Mononuclear cell (primary cell): ENCODE data around the gene RIMBP2. TPM values are rescaled to one million over a fixed set of nuclear protein-coding genes. Genes with fewer than 3 reads are reported as not detected.

ENCODE experiments used
- H3K27me3 ChIP-seq: 2 replicates; pipeline ENCODE4 v1.6.0; 2011; ENCODE audit warnings: low read length, control low read depth; ENCODE audit not compliant: insufficient read depth
- H3K4me1 ChIP-seq: 2 replicates; pipeline ENCODE4 v1.5.1; 2011; ENCODE audit warnings: mild to moderate bottlenecking, low read length, control low read depth; ENCODE audit not compliant: insufficient read depth
- H3K4me3 ChIP-seq: 2 replicates; pipeline ENCODE4 v1.5.1; 2011; ENCODE audit warnings: mild to moderate bottlenecking, low read length, moderate library complexity
- H3K9me3 ChIP-seq: 2 replicates; pipeline ENCODE4 v1.5.1; 2011; ENCODE audit warnings: low read depth, mild to moderate bottlenecking, control low read depth, low read length
- total RNA-seq: library from RNA; depleted of rRNA; stranded (reverse); fragments of >200 nt; gene quantifications from one replicate; pipeline ENCODE4 v1.2.3, GENCODE V29; 2012

The RIMBP2 gene
- total RNA-seq, 1 donor = not detected

DNA sequence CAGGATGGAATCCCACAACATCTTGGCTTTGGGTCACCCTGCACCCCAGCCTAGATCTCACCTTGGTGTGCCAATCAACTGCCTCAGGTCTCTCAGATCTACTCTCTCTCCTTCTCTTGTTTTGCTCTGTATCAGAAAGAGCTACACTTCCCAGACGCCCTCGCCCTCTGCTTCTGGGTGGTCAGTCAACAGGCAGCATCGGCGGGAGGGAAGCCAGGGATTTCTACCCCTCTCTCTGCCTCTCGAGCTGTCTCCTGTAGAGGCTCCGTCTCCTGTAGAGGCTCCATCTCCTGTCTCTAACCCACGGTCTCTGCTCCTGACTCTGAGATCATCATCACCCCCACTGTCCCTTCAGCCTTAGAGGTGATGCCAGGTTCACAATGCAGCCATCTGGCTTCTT lies 226.8 kb downstream of the RIMBP2 start:
- Histone ChIP-seq H3K4me1 (no peaks in the 10 kb centered on the region), H3K4me3 (no peak overlapping the region), H3K27me3 (no peaks in the 10 kb centered on the region), H3K9me3 (no peaks in the 10 kb centered on the region)

- H3K4me3 ChIP-seq = no peak overlapping the region
- no peaks in the 10 kb centered on the region for H3K27me3 ChIP-seq
- H3K9me3 ChIP-seq = no peaks in the 10 kb centered on the region
- H3K4me1 ChIP-seq = no peaks in the 10 kb centered on the region
These were observed 227.8 kb downstream of the RIMBP2 start for GRCh38 chr12:130488358-130488710.

- H3K27me3 ChIP-seq = no peaks in the 10 kb centered on the region
- no peaks in the 10 kb centered on the region for H3K9me3 ChIP-seq
- H3K4me3 ChIP-seq = no peak overlapping the region
These were observed 228.3 kb downstream of the RIMBP2 start for GRCh38 chr12:130487636-130488357.

DNA sequence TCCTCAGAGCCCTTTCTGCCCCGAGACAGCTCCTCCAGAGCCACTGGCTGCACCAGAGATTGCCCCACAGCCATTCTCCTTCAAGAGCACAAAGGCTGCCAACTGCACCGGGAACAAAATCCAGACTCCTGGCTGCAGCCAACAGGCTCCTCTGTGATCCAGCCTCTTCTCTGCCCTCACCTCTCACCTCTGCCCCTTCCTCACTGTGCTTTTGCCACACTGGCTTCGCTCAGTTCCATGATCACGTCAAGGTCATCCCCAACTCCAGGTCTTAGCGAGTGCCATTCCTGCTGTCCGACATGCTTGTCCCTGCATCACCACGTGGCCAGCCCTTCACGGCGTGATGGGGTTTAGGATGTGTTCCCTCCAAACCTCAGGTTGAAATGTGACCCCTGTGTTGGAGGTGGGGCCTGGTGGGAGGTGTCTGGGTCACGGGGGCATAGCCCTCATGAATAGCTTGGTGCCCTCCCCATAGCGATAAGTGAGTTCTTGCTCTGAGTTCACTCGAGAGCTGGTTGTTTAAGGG lies 229.1 kb downstream of the RIMBP2 start:
- Histone ChIP-seq H3K4me1 (no peaks in the 10 kb centered on the region), H3K4me3 (no peak overlapping the region), H3K9me3 (no peaks in the 10 kb centered on the region), H3K27me3 (no peaks in the 10 kb centered on the region)

More at GRCh38 chr12:130487636-130488357, 228.3 kb downstream of the RIMBP2 start:
- no peaks in the 10 kb centered on the region for H3K4me1 ChIP-seq

GRCh38 chr12:130486146-130486435 lies 230.0 kb downstream of the RIMBP2 start:
- Histone ChIP-seq H3K4me3 (no peak overlapping the region), H3K4me1 (no peaks in the 10 kb centered on the region), H3K27me3 (no peaks in the 10 kb centered on the region), H3K9me3 (no peaks in the 10 kb centered on the region)

- no peaks in the 10 kb centered on the region for H3K9me3 ChIP-seq
- H3K4me3 ChIP-seq = no peak overlapping the region
- no peaks in the 10 kb centered on the region for H3K27me3 ChIP-seq
- no peaks in the 10 kb centered on the region for H3K4me1 ChIP-seq
These were observed 230.6 kb downstream of the RIMBP2 start for GRCh38 chr12:130485291-130486145.

GRCh38 chr12:130484221-130484620 lies 231.9 kb downstream of the RIMBP2 start:
- Histone ChIP-seq H3K4me3 (no peak overlapping the region), H3K4me1 (no peaks in the 10 kb centered on the region)

DNA sequence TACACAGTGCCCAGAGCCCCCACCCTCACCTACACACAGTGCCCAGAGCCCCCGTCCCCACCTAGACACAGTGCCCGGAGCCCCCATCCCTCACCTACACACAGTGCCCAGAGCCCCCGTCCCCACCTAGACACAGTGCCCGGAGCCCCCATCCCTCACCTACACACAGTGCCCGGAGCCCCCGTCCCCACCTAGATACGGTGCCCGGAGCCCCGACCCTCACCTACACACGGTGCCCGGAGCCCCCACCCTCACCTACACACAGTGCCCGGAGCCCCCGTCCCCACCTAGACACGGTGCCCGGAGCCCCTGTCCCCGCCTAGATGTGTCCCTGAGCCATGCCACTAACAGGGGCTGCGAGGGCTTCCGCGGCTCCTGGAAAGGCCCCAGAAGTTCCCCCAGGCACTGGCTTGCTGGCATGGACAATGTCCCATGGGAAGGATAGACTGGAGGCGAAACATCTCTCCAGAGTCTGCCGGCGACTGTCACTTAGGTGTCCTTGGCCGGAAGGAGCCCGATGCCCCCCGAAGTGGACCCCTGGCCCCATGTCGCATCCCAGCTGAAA lies 232.4 kb downstream of the RIMBP2 start:
- Histone ChIP-seq H3K4me1 (no peaks in the 10 kb centered on the region), H3K27me3 (no peaks in the 10 kb centered on the region), H3K9me3 (no peaks in the 10 kb centered on the region), H3K4me3 (no peak overlapping the region)

More at GRCh38 chr12:130484221-130484620, 231.9 kb downstream of the RIMBP2 start:
- no peaks in the 10 kb centered on the region for H3K27me3 ChIP-seq
- H3K9me3 ChIP-seq = no peaks in the 10 kb centered on the region

DNA sequence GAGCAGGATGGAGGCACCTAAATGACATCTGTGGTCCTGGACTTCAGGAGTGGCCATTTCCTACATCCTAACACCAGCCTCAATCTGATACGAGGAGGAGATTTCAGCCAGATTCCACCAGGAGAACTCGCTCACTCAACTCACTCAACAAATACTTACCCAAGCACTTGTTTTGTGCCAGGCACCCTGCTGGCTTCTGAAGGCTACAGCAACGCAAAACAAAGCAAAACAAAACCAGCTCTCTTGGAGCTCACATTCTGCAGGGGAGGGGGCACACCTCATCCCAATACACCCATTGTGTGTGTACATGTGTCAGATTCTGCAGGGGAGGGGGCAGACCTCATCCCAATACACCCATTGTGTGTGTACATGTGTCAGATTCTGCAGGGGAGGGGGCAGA lies 233.7 kb downstream of the RIMBP2 start:
- H3K27me3 ChIP-seq = no peaks in the 10 kb centered on the region
- H3K4me3 ChIP-seq = no peak overlapping the region
- H3K4me1 ChIP-seq = no peaks in the 10 kb centered on the region
- no peaks in the 10 kb centered on the region for H3K9me3 ChIP-seq

DNA sequence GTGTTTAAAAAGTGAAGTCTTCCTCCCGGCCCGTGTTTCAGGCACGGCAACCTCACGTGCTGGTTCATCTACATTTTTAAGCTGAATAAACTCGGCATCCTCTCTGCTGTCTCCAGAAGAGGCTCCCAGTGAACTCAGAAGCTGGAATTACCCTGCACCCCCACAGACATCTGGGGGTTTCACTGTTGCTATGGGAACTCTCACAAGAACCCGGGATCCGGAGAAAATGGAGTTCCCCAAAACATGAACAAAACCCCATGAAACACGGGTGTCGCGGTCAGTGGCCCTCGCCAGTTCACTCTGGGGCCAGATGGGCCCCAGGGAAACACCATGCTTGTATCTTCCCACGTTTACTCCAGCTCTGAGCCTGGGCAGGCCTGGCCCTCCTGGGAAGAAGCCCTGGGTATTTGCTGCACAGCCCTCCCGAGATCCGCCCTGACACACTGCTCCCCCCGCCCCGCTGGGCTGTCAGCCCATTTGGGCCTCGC lies 234.7 kb downstream of the RIMBP2 start:
- Histone ChIP-seq H3K9me3 (no peaks in the 10 kb centered on the region), H3K4me1 (no peaks in the 10 kb centered on the region), H3K4me3 (no peak overlapping the region), H3K27me3 (no peaks in the 10 kb centered on the region)

DNA sequence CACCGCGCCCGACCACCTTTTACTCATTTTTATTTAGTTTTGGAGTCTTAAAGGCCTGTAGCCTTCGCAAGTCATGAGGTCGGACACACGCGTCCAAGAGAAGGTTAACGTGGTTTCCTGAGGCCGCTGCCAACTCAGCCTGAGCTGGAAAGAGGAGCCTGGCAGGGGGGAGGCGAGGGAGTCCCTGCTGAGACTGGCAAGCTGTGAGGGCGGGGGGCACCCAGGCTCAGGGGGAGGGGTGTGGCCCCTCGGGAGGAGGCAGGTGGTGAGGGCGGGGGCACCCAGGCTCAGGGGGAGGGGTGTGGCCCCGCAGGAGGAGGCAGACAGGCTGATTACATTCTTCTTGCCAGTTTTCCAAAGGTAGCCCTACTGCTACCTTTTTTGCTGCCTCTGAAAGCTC lies 235.2 kb downstream of the RIMBP2 start:
- Histone ChIP-seq H3K4me3 (no peak overlapping the region), H3K9me3 (no peaks in the 10 kb centered on the region), H3K4me1 (no peaks in the 10 kb centered on the region), H3K27me3 (no peaks in the 10 kb centered on the region)

- no peaks in the 10 kb centered on the region for H3K27me3 ChIP-seq
- H3K9me3 ChIP-seq = no peaks in the 10 kb centered on the region
- H3K4me3 ChIP-seq = no peak overlapping the region
- H3K4me1 ChIP-seq = no peaks in the 10 kb centered on the region
These were observed 235.9 kb downstream of the RIMBP2 start for GRCh38 chr12:130480231-130480630.

DNA sequence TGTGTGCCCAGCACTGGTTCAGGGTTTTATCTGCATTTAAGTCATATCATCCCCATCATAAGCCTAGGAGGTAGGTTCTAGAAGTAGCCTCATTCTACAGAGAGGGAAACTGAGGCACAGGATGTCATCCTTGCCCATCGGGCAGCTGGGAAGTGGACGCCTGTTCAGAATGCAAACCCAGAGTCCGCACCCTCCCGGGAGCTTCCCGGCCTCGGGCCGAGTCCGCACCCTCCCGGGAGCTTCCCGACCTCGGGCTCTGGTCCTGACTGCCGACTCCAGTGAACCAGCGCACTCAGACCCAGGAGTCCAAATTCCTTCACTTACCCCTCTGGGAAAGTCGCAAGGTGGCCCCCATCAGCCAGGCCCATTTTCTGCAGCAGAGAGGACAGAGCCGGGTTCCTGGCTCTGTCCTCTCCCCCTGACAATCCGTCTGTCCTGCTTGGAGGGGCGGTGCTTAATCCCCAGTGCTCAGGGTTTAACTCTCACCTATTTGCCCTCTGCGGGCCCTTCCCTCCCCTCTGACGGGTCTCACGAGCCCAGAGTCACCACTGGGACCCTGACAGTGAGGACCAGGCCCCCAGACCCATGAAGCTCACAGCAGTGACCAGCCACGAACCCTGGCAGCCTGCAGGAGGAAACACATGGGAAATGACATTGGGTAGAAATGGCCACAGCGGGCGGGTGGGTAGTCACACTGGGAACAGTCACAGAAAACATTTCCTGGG lies 236.5 kb downstream of the RIMBP2 start:
- Histone ChIP-seq H3K4me1 (no peaks in the 10 kb centered on the region), H3K27me3 (no peaks in the 10 kb centered on the region), H3K4me3 (no peak overlapping the region), H3K9me3 (no peaks in the 10 kb centered on the region)

GRCh38 chr12:130478786-130479185 lies 237.3 kb downstream of the RIMBP2 start:
- Histone ChIP-seq H3K27me3 (no peaks in the 10 kb centered on the region), H3K9me3 (no peaks in the 10 kb centered on the region), H3K4me1 (no peaks in the 10 kb centered on the region), H3K4me3 (no peak overlapping the region)

DNA sequence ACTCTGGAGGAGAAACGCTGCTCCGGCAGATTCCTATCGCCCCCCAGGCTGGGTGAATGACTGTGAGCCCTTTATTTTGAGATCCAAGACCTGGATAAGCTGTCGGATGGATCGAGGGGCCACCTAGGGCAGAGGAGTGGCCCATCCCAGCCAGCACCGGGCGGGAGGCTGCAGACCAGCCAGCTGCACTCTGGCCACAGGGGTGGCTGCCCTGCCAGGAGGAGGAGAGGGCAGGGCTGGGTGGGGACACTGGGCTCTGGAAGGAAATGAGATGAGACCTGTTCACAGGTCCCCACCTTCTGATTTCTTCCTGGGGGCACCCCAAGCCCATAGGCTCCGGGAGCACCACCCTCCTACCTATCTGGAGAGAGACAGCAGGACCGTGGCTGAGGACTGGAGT lies 238.4 kb downstream of the RIMBP2 start:
- no peaks in the 10 kb centered on the region for H3K27me3 ChIP-seq
- no peaks in the 10 kb centered on the region for H3K9me3 ChIP-seq
- H3K4me3 ChIP-seq = no peak overlapping the region
- H3K4me1 ChIP-seq = no peaks in the 10 kb centered on the region
